ENCODE data around the gene UNC13D.

DNA sequence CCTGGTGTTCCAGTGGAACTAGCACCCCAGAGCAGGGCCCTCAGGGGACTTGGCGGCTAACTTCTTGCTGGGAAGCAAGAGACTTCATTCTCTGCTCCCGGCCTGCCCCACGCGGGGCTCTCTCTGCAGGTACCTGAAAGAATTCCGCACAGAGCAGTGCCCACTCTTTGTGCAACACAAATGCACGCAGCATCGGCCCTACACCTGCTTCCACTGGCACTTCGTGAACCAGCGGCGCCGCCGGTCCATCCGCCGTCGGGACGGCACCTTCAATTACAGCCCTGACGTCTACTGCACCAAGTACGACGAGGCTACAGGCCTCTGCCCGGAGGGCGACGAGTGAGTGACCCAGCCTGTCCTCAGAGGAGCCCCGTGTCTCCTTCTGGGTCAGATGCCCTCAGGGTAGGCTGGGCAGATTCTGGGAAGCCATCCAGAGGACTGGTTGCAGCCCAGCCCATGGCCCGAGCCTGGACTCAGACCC is 34.5 kb downstream of the UNC13D start:
- TF ChIP-seq POLR2A (IDR thresholded peaks at IDR 0.05), result no peak
- TF ChIP-seq, protein P1, sequence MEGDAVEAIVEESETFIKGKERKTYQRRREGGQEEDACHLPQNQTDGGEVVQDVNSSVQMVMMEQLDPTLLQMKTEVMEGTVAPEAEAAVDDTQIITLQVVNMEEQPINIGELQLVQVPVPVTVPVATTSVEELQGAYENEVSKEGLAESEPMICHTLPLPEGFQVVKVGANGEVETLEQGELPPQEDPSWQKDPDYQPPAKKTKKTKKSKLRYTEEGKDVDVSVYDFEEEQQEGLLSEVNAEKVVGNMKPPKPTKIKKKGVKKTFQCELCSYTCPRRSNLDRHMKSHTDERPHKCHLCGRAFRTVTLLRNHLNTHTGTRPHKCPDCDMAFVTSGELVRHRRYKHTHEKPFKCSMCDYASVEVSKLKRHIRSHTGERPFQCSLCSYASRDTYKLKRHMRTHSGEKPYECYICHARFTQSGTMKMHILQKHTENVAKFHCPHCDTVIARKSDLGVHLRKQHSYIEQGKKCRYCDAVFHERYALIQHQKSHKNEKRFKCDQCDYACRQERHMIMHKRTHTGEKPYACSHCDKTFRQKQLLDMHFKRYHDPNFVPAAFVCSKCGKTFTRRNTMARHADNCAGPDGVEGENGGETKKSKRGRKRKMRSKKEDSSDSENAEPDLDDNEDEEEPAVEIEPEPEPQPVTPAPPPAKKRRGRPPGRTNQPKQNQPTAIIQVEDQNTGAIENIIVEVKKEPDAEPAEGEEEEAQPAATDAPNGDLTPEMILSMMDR (IDR thresholded peaks at IDR 0.05), result no peak

Data from heart left ventricle (tissue), 13 donors.